Ishikawa (cell line): ENCODE results near the gene BMPR1B.

Source experiments
- EGR1 ChIP-seq: IDR thresholded peaks from 2 replicates; pipeline ENCODE4 v1.6.1; 2012
- TAF1 ChIP-seq: IDR thresholded peaks from 2 replicates; pipeline ENCODE4 v1.6.1; 2012; ENCODE audit warnings: low read depth, mild to moderate bottlenecking
- TF ChIP-seq, protein P1 (sequence below): IDR thresholded peaks from 2 replicates; pipeline ENCODE4 v1.6.1; 2012

DNA sequence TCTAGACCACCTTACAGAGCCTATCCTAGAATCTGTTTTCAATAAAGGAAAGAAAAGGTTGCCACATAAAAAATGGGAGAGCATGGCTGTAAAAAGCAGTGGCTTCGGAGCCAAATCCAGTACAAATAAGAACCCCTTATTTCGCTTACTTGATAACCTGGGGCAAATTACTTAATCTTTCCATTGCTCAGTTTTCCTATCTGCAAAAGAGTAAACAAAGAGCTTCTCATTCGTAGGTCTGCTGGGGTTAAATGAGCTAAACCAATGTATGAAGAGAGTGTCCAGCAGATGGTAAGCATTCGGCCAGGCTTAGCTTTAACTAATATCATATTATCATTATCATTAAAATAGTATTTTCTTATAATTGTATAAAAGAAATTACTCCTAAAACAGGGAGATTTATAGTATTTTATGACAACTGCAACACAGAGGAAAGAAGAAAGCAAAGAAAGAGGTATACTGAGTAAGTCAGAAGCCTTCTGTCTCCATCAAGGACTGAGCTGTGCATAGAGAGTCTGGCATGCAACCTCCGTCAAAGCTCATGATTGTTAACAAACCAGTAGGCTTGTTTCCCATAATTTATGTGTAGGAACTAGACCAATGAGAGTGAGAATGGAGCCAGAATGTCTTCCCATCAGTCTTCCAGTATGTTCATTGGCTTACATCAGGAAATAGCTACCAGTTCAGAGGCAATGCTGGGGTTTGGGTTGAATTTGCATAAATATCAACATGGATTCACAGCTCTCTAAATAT, 426.1 kb downstream of the BMPR1B start:
- TF ChIP-seq EGR1 (no peak), TAF1 (no peak)
- TF ChIP-seq, protein P1, sequence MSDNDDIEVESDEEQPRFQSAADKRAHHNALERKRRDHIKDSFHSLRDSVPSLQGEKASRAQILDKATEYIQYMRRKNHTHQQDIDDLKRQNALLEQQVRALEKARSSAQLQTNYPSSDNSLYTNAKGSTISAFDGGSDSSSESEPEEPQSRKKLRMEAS, result no peak
